Measurements from ENCODE around the gene GAB2. TPM values are rescaled to one million over a fixed set of nuclear protein-coding genes. Genes with fewer than 3 reads are reported as not detected.

GAB2 gene
- polyA plus RNA-seq, 3 donors, result 2.8 to 39.4 (median 4.4) TPM

- H3K27ac Mint-ChIP-seq, result peak overlapping the region; percentile 35 to 91 (median 73)
Measured at GRCh38 chr11:78202733-78203167, 214.9 kb downstream of the GAB2 start.

DNA sequence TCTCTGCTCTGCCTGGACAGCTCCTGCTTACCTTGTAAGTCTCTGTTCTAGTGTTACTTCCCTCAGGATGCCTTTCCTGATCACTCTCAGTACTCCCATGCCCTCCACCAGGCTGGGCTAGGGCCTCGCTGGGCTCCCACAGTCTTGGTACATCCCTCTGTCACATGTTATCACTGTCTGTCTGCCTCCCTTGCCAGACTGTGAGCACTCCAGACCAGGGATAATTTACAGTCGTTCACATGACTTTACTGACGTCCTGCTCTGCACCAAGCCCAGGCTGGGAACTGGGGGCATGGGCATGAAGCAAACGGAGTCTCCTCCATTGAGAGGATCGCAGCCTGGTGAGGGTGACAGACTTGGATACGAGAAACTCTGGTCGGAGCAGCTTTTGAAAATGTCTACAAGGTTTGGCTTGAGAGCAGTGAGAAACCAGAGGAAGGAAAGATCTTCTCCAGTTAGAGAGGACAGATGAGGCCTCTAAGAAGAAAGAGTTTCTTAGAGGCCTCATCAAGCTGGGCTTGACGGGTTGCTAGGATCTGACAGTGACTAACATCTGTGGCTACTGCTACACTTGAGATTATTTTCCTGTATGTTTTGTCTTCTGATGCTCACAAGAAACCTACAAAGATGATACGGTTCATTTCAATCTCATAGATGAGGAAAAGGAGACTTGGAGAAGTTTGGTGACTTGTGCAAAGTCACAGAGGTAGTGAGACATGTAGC lies 216.4 kb downstream of the GAB2 start:
- no peak for TF ChIP-seq CTCF (IDR thresholded peaks at IDR 0.05)
- peak overlapping the region in 2 of 7 donors; percentile 32 to 55 for H3K27ac Mint-ChIP-seq
- Histone ChIP-seq H3K4me3 (replicated peaks in 1 of 3; ENCODE audit: low read depth in 2 of 3, low read length in 3 of 3) (no peak overlapping the region), H3K27me3 (ENCODE audit: control insufficient read depth in 2 of 2, insufficient read depth in 2 of 2, low read length in 2 of 2) (no peaks in the 10 kb centered on the region), H2AFZ (ENCODE audit: insufficient read depth, low read depth, low read length, poor library complexity, severe bottlenecking) (no peak overlapping the region), H3K4me1 (ENCODE audit: control insufficient read depth in 1 of 2, insufficient read depth in 2 of 2, low read length in 2 of 2) (peaks cover 13 to 19% of the 10 kb centered on the region in 2 donors), H3K79me2 (ENCODE audit: insufficient read depth, low read length) (no peaks in the 10 kb centered on the region), H3K4me2 (replicated peaks; ENCODE audit: extremely low read depth, low read length, poor library complexity, severe bottlenecking) (no peak overlapping the region), H3K9me3 (replicated peaks in 1 of 2; ENCODE audit: control insufficient read depth in 1 of 2, insufficient read depth in 1 of 2, low read length in 2 of 2) (no peaks in the 10 kb centered on the region), H4K20me1 (ENCODE audit: insufficient read depth, low read length) (no peaks in the 10 kb centered on the region), H3K27ac (ENCODE audit: low read depth in 1 of 2, low read length in 2 of 2) (no peak overlapping the region), H3K9ac (ENCODE audit: insufficient read depth, low read length, poor library complexity, severe bottlenecking) (no peak overlapping the region), H3K36me3 (replicated peaks in 1 of 2; ENCODE audit: control insufficient read depth in 1 of 2, insufficient read depth in 2 of 2, low read length in 2 of 2) (peaks cover 16 to 70% of the 10 kb centered on the region in 2 donors)
- 87% methylated on average over 6 of the region's 9 CpGs for WGBS (ENCODE audit: insufficient coverage)
- H3K27me3 Mint-ChIP-seq (ENCODE audit: low read depth in 3 of 3), result peaks cover 0 to 2% (median 1%) of the 10 kb centered on the region in 3 donors
- H3K4me1 Mint-ChIP-seq, result peaks cover 21% of the 10 kb centered on the region
- peaks cover 61 to 65% of the 10 kb centered on the region in 2 donors for H3K36me3 Mint-ChIP-seq
- no peak overlapping the region for H3K4me3 Mint-ChIP-seq
- no peak for DNase-seq
- H3K9me3 Mint-ChIP-seq, result peaks cover 0 to 2% (median 0%) of the 10 kb centered on the region in 7 donors
- intact Hi-C loops (cut with micrococcal nuclease), result no loop called here

More at GRCh38 chr11:78202733-78203167, 214.9 kb downstream of the GAB2 start:
- Histone ChIP-seq H4K20me1 (ENCODE audit: insufficient read depth, low read length) (no peaks in the 10 kb centered on the region), H3K36me3 (replicated peaks in 1 of 2; ENCODE audit: control insufficient read depth in 1 of 2, insufficient read depth in 2 of 2, low read length in 2 of 2) (peaks cover 16 to 82% of the 10 kb centered on the region in 2 donors), H3K79me2 (ENCODE audit: insufficient read depth, low read length) (no peaks in the 10 kb centered on the region), H3K4me1 (ENCODE audit: control insufficient read depth in 1 of 2, insufficient read depth in 2 of 2, low read length in 2 of 2) (peaks cover 10 to 13% of the 10 kb centered on the region in 2 donors), H3K27ac (ENCODE audit: low read depth in 1 of 2, low read length in 2 of 2) (peak overlapping the region in 1 of 2 donors; percentile 5), H2AFZ (ENCODE audit: insufficient read depth, low read depth, low read length, poor library complexity, severe bottlenecking) (no peak overlapping the region), H3K27me3 (ENCODE audit: control insufficient read depth in 2 of 2, insufficient read depth in 2 of 2, low read length in 2 of 2) (no peaks in the 10 kb centered on the region), H3K9me3 (replicated peaks in 1 of 2; ENCODE audit: control insufficient read depth in 1 of 2, insufficient read depth in 1 of 2, low read length in 2 of 2) (no peaks in the 10 kb centered on the region), H3K4me3 (replicated peaks in 1 of 3; ENCODE audit: low read depth in 2 of 3, low read length in 3 of 3) (no peak overlapping the region), H3K4me2 (replicated peaks; ENCODE audit: extremely low read depth, low read length, poor library complexity, severe bottlenecking) (peak overlapping the region; percentile 1), H3K9ac (ENCODE audit: insufficient read depth, low read length, poor library complexity, severe bottlenecking) (no peak overlapping the region)
- no peak for DNase-seq
- no peak for TF ChIP-seq CTCF (IDR thresholded peaks at IDR 0.05)
- Mint-ChIP-seq H3K4me1 (peaks cover 14% of the 10 kb centered on the region), H3K9me3 (no peaks in the 10 kb centered on the region), H3K4me3 (peak overlapping the region; percentile 14 to 66), H3K36me3 (peaks cover 63 to 69% of the 10 kb centered on the region in 2 donors), H3K27me3 (ENCODE audit: low read depth in 3 of 3) (peaks cover 0 to 3% (median 0%) of the 10 kb centered on the region in 3 donors)
- WGBS (ENCODE audit: insufficient coverage), result 0% methylated on average over 3 of the region's 3 CpGs
- intact Hi-C loops (cut with micrococcal nuclease), result no loop called here

Measured in CD14-positive monocyte (primary cell).